HG02870 (cell line): ENCODE results near the gene TAL2.
A peak's percentile ranks its signal among the peaks of the same experiment; 100 is the strongest.

Experiments used
- ATAC-seq: cut with Tn5 transposase; IDR thresholded peaks from one replicate; pipeline ENCODE4 v1.9.1; 2021; ENCODE audit warnings: mild to moderate bottlenecking, moderate library complexity; ENCODE audit not compliant: unreplicated experiment

Gene TAL2

GRCh38 chr9:105662184-105663104, at the start of gene TAL2:
Gene TAL2 (plus strand): TSS chr9:105662457. CDS start chr9:105662497, 40 bp downstream.
- ATAC-seq = peak; percentile 80

DNA sequence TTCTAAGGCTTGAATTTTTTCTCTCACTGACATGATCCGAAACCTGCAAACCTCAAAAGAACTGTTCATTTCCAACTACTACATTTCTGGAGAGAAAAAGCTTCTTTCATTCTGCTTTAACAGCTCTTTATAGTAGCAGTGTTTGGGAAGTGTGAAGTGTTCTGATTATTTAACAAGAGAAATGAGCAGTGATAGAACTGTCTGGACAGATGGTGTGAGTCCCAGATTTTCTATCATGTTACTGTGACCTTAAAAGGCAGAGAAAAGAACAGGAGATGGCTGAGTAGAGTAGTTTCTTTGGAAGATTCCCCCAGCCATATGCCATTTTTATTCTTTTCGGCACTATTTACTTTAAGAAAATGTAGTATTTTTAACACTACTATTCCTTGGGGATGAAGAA, 41.3 kb upstream of the TAL2 start:
- no peak for ATAC-seq

GRCh38 chr9:105625088-105625487, 37.2 kb upstream of the TAL2 start:
- ATAC-seq = no peak

- ATAC-seq = no peak
Measured at GRCh38 chr9:105632807-105633206, 29.4 kb upstream of the TAL2 start.

- no peak for ATAC-seq
Measured at GRCh38 chr9:105633411-105633810, 28.8 kb upstream of the TAL2 start.

GRCh38 chr9:105636331-105636730, 25.9 kb upstream of the TAL2 start:
- ATAC-seq = no peak

DNA sequence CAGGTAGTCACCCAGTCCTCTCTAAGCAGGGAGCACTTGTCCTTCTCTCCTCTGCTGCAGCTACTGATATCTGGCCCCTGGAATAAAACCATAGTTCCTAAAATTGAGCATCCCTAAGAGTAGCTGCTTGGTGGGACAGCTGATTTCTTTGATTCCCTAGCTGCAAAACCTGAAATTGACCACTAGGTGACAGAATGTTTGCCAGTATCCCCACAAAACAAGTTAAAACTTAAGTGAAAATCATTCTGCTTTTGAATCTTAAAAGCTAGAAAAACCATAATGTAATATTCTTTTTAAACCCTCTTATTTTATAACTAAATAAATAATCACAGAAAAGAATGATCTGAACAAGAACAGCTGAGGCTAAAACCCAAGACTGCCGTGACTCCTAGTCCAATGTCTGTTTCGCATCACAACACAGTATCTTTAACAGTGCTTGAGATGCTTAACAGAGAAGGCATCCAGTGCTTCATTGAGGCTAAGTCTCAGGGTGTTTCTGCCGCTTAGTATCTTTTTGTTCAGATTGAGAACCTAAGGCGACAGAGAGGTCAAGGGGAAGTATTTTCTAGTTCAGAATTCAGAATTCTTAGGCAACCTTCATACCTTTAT, 24.4 kb upstream of the TAL2 start:
- no peak for ATAC-seq

- ATAC-seq = peak; percentile 60
Measured at GRCh38 chr9:105639936-105640335, 22.3 kb upstream of the TAL2 start.

DNA sequence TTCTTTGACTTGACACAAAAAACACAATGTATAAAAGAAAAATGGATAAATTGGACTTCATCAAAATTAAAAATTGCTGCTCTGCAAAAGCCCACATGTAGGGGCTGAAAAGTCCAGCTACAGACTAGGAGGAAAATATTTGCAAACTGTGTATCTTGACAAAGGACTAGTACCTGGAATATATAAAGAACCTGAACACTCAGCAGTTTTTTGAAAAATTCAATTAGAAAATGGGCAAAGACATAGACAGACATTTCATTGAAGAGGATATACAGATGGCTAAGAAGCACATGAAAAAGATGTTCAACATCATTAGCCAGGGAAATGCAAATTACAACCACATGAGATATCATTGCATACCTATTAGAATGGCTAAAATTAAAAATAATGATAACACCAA, 18.5 kb upstream of the TAL2 start:
- ATAC-seq = no peak

- ATAC-seq = peak; percentile 67
Measured at GRCh38 chr9:105646879-105647594, 15.2 kb upstream of the TAL2 start.

- ATAC-seq = no peak
Measured at GRCh38 chr9:105647595-105648349, 14.5 kb upstream of the TAL2 start.

GRCh38 chr9:105651806-105652205, 10.5 kb upstream of the TAL2 start:
- ATAC-seq = no peak

DNA sequence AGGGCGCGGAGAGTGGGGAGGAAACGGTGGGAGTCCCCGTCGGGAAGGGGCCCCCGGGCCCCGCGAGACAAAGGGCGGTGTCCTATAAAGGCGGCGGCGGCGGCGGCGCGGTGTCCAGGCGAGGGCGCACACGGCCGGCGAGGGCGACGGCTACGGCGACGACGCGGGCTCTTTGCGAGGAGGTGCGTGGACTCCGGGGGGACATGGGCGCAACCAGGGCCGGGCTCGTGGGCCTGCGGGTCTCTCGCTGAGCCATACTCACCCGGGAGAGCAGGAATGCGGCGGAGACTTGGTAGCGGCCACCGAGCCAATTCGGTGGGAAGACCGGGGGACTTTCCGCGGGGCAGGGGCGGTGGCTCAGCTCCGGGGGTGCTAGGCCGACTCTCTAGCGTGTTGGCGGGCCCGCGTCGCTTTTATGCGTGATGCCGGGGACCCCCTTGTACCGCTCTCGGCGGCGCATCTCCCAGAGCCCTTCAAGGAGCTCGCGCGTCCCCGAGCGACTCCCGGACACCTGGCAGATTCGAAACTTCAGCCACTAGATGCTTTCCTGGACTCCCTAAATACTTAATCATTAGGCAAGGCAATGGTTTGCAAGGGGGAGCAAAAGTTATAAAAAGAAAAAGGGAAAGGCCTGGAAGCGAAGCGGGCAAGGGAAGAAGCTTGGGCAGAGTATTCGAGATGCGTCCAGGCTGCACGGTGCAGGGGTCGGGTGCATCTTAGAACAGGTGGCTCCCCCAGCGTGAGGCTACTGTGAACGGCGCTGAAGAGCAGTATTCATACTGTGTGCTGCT, 5.9 kb upstream of the TAL2 start:
- ATAC-seq = peak; percentile 64

DNA sequence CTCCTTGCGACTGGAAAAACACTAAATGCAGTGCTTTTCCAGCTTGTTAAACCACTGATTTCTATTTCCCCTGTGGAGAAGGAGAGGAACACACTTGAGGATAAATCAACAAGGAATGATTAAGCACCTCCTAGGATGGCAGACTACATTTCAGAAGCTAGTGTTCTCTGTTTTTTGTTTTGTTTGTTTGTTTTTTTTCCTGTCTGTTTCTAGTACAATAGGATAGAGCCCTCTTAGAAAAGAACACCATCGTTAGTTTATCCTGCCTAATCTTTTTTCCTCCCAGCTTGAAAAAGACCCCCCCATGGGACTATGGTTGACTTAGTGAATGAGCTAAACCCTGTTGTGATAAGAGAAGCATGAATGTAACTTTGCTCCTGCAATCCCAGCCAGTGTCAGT, 3.9 kb upstream of the TAL2 start:
- no peak for ATAC-seq

- ATAC-seq = no peak
Measured at GRCh38 chr9:105661011-105661410, 1.2 kb upstream of the TAL2 start.

DNA sequence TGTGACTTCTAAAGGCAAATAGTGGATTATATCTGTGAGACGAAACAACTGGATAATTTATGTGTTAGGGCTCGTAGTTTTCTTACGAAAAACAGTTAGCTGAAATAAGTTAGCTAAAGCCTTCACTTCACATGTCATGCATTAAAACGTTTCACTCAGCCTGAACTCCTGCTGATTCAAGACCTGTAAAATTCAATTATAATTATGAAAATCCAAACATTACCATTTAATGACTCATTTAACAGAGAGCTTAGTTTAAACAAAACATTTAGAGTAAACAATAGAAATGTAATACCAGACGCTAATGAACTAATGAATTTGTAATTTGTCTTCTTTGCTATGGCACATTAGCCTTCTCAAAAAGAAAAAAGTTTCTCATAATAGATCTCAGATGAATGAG, 1.7 kb downstream of the TAL2 start:
- no peak for ATAC-seq

DNA sequence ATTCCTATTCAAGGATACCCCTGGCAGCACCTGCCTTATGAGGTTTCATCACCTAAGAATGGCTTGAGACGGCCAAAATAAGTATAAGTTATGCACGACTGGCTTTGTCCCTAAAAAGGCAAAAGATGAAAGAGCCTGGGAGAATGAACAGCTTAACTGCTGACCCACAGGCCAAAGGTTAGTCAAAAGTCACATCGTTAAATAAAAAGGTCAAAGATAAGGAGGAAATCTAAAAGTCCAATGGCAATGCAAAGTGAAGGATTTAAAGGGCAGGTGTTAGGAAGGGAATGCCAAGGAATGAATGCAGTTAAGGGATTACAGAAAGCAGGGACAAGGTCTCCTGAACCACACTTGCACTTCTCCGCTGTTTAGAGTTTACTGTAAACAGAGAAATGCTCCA, 5.6 kb downstream of the TAL2 start:
- no peak for ATAC-seq

GRCh38 chr9:105670315-105670714, 8.1 kb downstream of the TAL2 start:
- ATAC-seq = no peak

GRCh38 chr9:105670775-105671174, 8.5 kb downstream of the TAL2 start:
- ATAC-seq = no peak

DNA sequence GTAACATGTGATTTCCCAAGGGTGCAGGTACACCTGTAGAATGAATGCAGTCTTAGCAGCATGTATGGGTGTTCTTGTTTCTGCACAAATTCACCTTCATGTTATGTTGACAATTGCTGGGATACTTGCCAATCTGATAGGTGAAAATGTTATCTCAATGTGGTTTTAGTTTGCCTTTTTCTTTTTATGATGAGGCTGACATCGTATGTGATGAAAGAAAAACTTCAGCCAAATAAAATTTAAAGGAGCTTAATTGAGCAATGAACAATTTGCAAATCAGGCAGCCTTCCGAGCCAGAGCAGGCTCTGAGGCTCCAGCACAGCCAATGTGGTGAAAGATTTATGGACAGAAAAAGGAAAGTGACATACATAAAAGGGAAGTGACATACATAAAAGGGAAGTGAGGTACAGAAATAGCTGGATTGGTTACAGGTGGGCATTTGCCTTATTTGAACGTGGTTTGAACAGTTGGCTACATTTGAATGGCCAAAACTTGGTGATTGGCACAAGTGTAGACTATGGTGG, 10.5 kb downstream of the TAL2 start:
- no peak for ATAC-seq
